HepG2 (cell line): ENCODE data around the gene ZNF444. TPM values are rescaled to one million over a fixed set of nuclear protein-coding genes. Genes with fewer than 3 reads are reported as not detected.

Experiments used
- BATF2 ChIP-seq: sonication (generic); formaldehyde crosslinking; IDR thresholded peaks from 2 replicates; pipeline ENCODE4 v1.8.0; 2022; ENCODE audit warnings: mild to moderate bottlenecking, missing genetic modification reagents, moderate library complexity
- BHLHE40 ChIP-seq: IDR thresholded peaks from 2 replicates; pipeline ENCODE4 v1.6.1; 2011; ENCODE audit warnings: low read length, improper control_type of control experiment
- CCAR2 ChIP-seq: fragments of 200-400 bp; formaldehyde crosslinking; optimal IDR thresholded peaks from 2 replicates; pipeline ENCODE3; 2018; ENCODE audit warnings: low read depth, mild to moderate bottlenecking, low read length, moderate library complexity
- CREM ChIP-seq, 2 experiments: sonication (generic) in 1 of 2; formaldehyde crosslinking in 1 of 2; IDR thresholded peaks; 2 replicates each; pipeline versions ENCODE4 v1.4.0 to v1.6.1; 2016 to 2020; ENCODE audit warnings: antibody characterized with exemption in 1 of 2, mild to moderate bottlenecking in 1 of 2, missing genetic modification reagents in 1 of 2
- ELF1 ChIP-seq: sonication (generic); formaldehyde crosslinking; IDR thresholded peaks from 2 replicates; pipeline ENCODE4 v1.4.0; 2020; ENCODE audit warnings: missing genetic modification reagents
- HOXA3 ChIP-seq: sonication (generic); formaldehyde crosslinking; IDR thresholded peaks from 2 replicates; pipeline ENCODE4 v1.5.0; 2020; ENCODE audit warnings: missing genetic modification reagents
- HOXA7 ChIP-seq: sonication (generic); formaldehyde crosslinking; IDR thresholded peaks from 2 replicates; pipeline ENCODE4 v1.8.1; 2022; ENCODE audit warnings: mild to moderate bottlenecking, missing genetic modification reagents, moderate library complexity
- ISL2 ChIP-seq: sonication (generic); formaldehyde crosslinking; IDR thresholded peaks from 2 replicates; pipeline ENCODE4 v1.5.0; 2020; ENCODE audit warnings: missing genetic modification reagents
- JUN ChIP-seq: sonication (generic); formaldehyde crosslinking; IDR thresholded peaks from 2 replicates; pipeline ENCODE4 v1.4.0; 2020; ENCODE audit warnings: mild to moderate bottlenecking, missing genetic modification reagents
- NFKB2 ChIP-seq: sonication (generic); formaldehyde crosslinking; IDR thresholded peaks from 2 replicates; pipeline ENCODE4 v1.4.0; 2020; ENCODE audit warnings: missing genetic modification reagents, borderline replicate concordance
- PRDM10 ChIP-seq: sonication (generic); formaldehyde crosslinking; IDR thresholded peaks from 2 replicates; pipeline ENCODE4 v1.4.0; 2020; ENCODE audit warnings: low read depth, missing genetic modification reagents
- RFX3 ChIP-seq: IDR thresholded peaks from 2 replicates; pipeline ENCODE4 v1.6.1; 2016; ENCODE audit warnings: missing biosample characterization, missing genetic modification reagents
- SMC3 ChIP-seq: IDR thresholded peaks from 2 replicates; pipeline ENCODE4 v1.6.1; 2011; ENCODE audit warnings: low read length, improper control_type of control experiment
- TBL1XR1 ChIP-seq: fragments of 150-350 bp; IDR thresholded peaks from 2 replicates; pipeline ENCODE4 v1.6.1; 2014; ENCODE audit warnings: borderline replicate concordance, low read length; ENCODE audit not compliant: partially characterized antibody
- TEAD2 ChIP-seq: sonication (generic); formaldehyde crosslinking; IDR thresholded peaks from 2 replicates; pipeline ENCODE4 v1.9.0; 2021; ENCODE audit warnings: missing genetic modification reagents
- ZBTB43 ChIP-seq: sonication (generic); formaldehyde crosslinking; conservative IDR thresholded peaks from 2 replicates; pipeline ENCODE4 v1.4.0; 2020; ENCODE audit warnings: missing genetic modification reagents
- ZBTB49 ChIP-seq: sonication (generic); formaldehyde crosslinking; IDR thresholded peaks from 2 replicates; pipeline ENCODE4 v1.4.0; 2020; ENCODE audit warnings: missing genetic modification reagents, borderline replicate concordance
- ZFP41 ChIP-seq: sonication (generic); formaldehyde crosslinking; IDR thresholded peaks from 2 replicates; pipeline ENCODE4 v1.4.0; 2020; ENCODE audit warnings: mild to moderate bottlenecking, missing genetic modification reagents, borderline replicate concordance
- ZNF230 ChIP-seq: sonication (generic); formaldehyde crosslinking; IDR thresholded peaks from 2 replicates; pipeline ENCODE4 v1.4.0; 2020; ENCODE audit warnings: mild to moderate bottlenecking, missing genetic modification reagents
- ZNF256 ChIP-seq: sonication (generic); formaldehyde crosslinking; conservative IDR thresholded peaks from 2 replicates; pipeline ENCODE4 v1.4.0; 2020; ENCODE audit warnings: missing genetic modification reagents
- ZNF3 ChIP-seq: IDR thresholded peaks from 2 replicates; pipeline ENCODE4 v1.7.0; 2017; ENCODE audit warnings: inconsistent platforms
- ZNF598 ChIP-seq: sonication (generic); formaldehyde crosslinking; IDR thresholded peaks from 2 replicates; pipeline ENCODE4 v1.5.1; 2020; ENCODE audit warnings: mild to moderate bottlenecking, missing genetic modification reagents, borderline replicate concordance
- ZNF605 ChIP-seq: sonication (generic); formaldehyde crosslinking; IDR thresholded peaks from 2 replicates; pipeline ENCODE4 v1.8.0; 2022; ENCODE audit warnings: mild to moderate bottlenecking, missing genetic modification reagents
- polyA plus RNA-seq, 8 experiments: library from polyadenylated mRNA; depleted of rRNA in 3 of 8; stranded (reverse) in 7 of 8; unstranded in 1 of 8; fragments of >200 nt; fragmentation: Illumina TruSeq in 4 of 8; extraction: Trizol in 4 of 8; gene quantifications; 2 replicates each; pipeline versions ENCODE4 v1.2.1 to v1.2.3, GENCODE V29; 2011 to 2016; ENCODE audit warnings: low read depth in 4 of 8, missing spikeins in 1 of 8, mixed read lengths in 1 of 8; ENCODE audit not compliant: insufficient read depth in 1 of 8
- total RNA-seq, 5 experiments: library from RNA; depleted of rRNA; stranded (reverse); fragments of >200 nt; fragmentation: Illumina TruSeq; extraction: Trizol; gene quantifications; 2 replicates each; pipeline ENCODE4 v1.2.3, GENCODE V29; 2016; ENCODE audit warnings: low read depth in 1 of 5
- TF ChIP-seq, protein P1 (sequence below): sonication (generic); formaldehyde crosslinking; IDR thresholded peaks from 2 replicates; pipeline ENCODE4 v1.8.1; 2023; ENCODE audit warnings: mild to moderate bottlenecking, missing genetic modification reagents, borderline replicate concordance

ZNF444 gene
- total and polyA plus RNA-seq, 2 of the 13 experiments (the other 11 are each of a cell fraction or from before 2014, with no cell fraction given) = 27.4 to 30.3 TPM

GRCh38 chr19:56170261-56170660, 29.2 kb downstream of the ZNF444 start (continued):
- no peak for TF ChIP-seq ZBTB49 (CRISPR knock-in tag)
- peak; percentile 57; the same call in 1 of the 2 replicates for TF ChIP-seq ELF1 (CRISPR knock-in tag)
- TF ChIP-seq, protein P1, sequence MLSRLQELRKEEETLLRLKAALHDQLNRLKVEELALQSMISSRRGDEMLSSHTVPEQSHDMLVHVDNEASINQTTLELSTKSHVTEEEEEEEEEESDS = no peak
- TF ChIP-seq TEAD2 = no peak; the same call in 1 of the 2 replicates
- no peak for TF ChIP-seq ZNF3 (CRISPR knock-in tag)
- TF ChIP-seq SMC3 = peak; percentile 27; the same call in 1 of the 2 replicates
- peak; percentile 57; the same call in 1 of the 2 replicates for TF ChIP-seq JUN (CRISPR knock-in tag)
- no peak for TF ChIP-seq ZFP41 (CRISPR knock-in tag)
- peak; percentile 82 for TF ChIP-seq BHLHE40
- peak; percentile 50; the same call in 1 of the 2 replicates for TF ChIP-seq CREM (IDR thresholded peaks at IDR 0.05)
- TF ChIP-seq CREM (CRISPR knock-in tag; IDR thresholded peaks at IDR 0.05) = no peak
- no peak for TF ChIP-seq ISL2 (CRISPR knock-in tag)
- TF ChIP-seq NFKB2 (CRISPR knock-in tag) = peak; percentile 84; the same call in 1 of the 2 replicates
- TF ChIP-seq ZNF605 = no peak
- no peak for TF ChIP-seq ZNF598
- TF ChIP-seq CCAR2 = no peak
- TF ChIP-seq ZBTB43 = 0 out of 2 replicates have a peak, but pooled peaks have one; percentile 42
- TF ChIP-seq ZNF230 = no peak
- peak; percentile 70; the same call in 1 of the 2 replicates for TF ChIP-seq PRDM10
- TF ChIP-seq TBL1XR1 = no peak
- TF ChIP-seq HOXA7 (CRISPR knock-in tag) = no peak
- no peak for TF ChIP-seq ZNF256 (CRISPR knock-in tag)
- peak; percentile 81 for TF ChIP-seq HOXA3
- TF ChIP-seq BATF2 (CRISPR knock-in tag) = 0 out of 2 replicates have a peak, but pooled peaks have one; percentile 34
- no peak for TF ChIP-seq RFX3
